Mesenteric fat pad (tissue), 1 donor: ENCODE data around the gene VHLL. TPM values are rescaled to one million over a fixed set of nuclear protein-coding genes. Genes with fewer than 3 reads are reported as not detected.

Experiments
- DNase-seq: peaks from one replicate; pipeline ENCODE4 v3.0.0-alpha.2; 2020; ENCODE audit warnings: low spot score
- total RNA-seq: library from RNA; stranded (reverse); fragmentation: NEBNext Ultra II Directional; extraction: Animal tissue kit (Norgen Biotek cat#: 25700); gene quantifications from one replicate; pipeline ENCODE4 v1.2.1, GENCODE V29; 2021
- donor health status: DM: yes; HTN: yes; CAD: no.

Gene VHLL
- total RNA-seq, 1 donor from 2014 or later, result not detected

GRCh38 chr1:156257711-156258110 is 41.4 kb downstream of the VHLL start:
- DNase-seq, result no peak

DNA sequence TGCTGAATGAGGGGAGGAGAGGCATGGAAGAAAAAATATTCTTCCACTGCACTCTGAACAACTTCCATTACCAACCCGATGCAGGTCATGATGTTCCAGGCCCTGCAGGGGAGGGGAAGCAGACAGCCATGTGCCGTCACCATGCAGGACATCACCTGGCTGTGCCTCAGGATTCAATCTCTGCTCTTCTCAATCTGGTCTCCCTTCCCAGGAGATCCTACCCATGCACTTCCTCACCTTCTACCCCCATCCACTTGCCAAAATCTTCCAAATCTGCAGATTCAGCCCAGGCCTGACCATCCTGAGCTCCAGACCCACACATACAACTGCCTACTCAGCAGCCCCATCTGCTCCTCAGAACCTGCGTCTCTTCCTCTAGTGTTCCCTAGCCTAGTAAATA is 45.5 kb downstream of the VHLL start:
- DNase-seq, result no peak

GRCh38 chr1:156251527-156251926 is 47.6 kb downstream of the VHLL start:
- no peak for DNase-seq

- no peak for DNase-seq
Measured at GRCh38 chr1:156249593-156249992, 49.5 kb downstream of the VHLL start.

Other genes starting within 250 kb of the VHLL start
- 30.0 TPM for gene UBQLN4, start 245.5 kb downstream of the VHLL start, total RNA-seq
- gene LAMTOR2, start 244.5 kb downstream of the VHLL start, total RNA-seq, result 65.5 TPM
- not detected for gene RAB25, start 238.1 kb downstream of the VHLL start, total RNA-seq
- 0.58 TPM for gene MEX3A, start 216.8 kb downstream of the VHLL start, total RNA-seq
- 901 TPM for gene LMNA, start 184.6 kb downstream of the VHLL start, total RNA-seq
- gene SEMA4A, start 145.7 kb downstream of the VHLL start, total RNA-seq, result 31.9 TPM
- gene SLC25A44, start 105.2 kb downstream of the VHLL start, total RNA-seq, result 34.3 TPM
- 46.4 TPM for gene PMF1, start 86.3 kb downstream of the VHLL start, total RNA-seq
- not detected for gene BGLAP, start 57.1 kb downstream of the VHLL start, total RNA-seq
- 1.4 TPM for gene PAQR6, start 51.3 kb downstream of the VHLL start, total RNA-seq
- 67.2 TPM for gene SMG5, start 16.5 kb downstream of the VHLL start, total RNA-seq
- 1.8 TPM for gene TMEM79, start 15.0 kb downstream of the VHLL start, total RNA-seq
- gene GLMP, start 3.6 kb downstream of the VHLL start, total RNA-seq, result 78.3 TPM
- gene CCT3, start 39.0 kb upstream of the VHLL start, total RNA-seq, result 163 TPM
- gene TSACC, start 39.2 kb upstream of the VHLL start, total RNA-seq, result 0.64 TPM
- gene RHBG, start 69.9 kb upstream of the VHLL start, total RNA-seq, result not detected
- 38.7 TPM for gene MEF2D, start 201.5 kb upstream of the VHLL start, total RNA-seq